ENCODE measurements around the gene PTPRR.

Gene PTPRR

DNA sequence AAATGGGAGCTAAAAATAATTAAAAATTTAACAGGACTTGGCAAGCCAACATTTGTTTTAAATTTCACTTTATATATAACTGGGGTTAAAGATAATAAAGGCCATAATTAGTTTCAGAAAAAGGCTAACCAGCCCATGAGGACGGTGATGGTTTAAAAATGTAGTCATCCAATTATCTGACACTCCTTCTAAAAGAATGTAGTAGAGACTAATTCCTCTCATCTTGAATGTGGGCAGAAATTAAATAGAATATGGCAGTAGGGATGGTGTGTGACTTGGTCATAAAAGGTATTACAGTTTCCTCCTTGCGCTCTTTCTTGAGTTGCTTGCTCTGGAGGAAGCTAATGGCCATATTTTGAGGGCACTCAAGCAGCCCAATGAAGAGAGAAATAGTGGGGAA is 234.2 kb downstream of the PTPRR start:
- DNase-seq: no peak

DNA sequence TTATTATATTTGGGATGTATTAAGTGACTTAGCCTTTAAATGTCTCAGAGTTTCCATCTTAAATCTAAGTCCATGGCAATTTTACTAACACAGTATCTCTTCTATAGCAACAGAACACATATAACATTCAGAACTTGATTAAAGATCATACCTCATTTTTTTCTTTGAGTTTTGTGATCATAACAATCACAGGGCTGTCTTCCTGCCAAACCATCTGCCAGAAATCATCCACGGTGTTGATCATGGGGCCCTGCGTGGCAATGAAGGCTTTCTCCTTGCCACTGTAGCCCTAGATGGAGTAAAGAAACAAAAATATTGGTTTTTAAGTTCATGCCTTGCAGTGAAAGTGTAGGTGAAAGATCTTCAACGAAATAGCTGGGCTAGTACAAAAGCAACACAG is 236.6 kb downstream of the PTPRR start:
- no peak for DNase-seq

DNA sequence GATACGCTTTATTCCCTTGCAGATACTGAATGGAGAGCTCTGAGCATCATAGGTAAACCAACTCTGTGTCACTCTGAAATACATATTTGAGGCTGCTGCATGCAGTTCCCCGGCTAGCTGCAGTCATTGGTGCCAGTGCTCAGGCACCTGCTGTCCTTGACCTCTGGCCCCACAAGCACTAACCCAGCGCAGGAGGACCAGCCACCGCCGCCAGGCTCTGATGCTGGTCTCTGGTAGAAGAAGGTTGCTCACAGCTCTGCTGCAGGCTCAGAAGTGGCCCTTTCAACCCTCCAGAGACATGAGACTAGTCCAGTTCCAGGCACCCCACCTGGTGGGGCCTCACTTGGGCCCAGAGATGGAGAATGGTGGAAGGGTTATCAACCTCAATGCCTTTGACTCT is 248.8 kb downstream of the PTPRR start:
- no peak for DNase-seq

DNA sequence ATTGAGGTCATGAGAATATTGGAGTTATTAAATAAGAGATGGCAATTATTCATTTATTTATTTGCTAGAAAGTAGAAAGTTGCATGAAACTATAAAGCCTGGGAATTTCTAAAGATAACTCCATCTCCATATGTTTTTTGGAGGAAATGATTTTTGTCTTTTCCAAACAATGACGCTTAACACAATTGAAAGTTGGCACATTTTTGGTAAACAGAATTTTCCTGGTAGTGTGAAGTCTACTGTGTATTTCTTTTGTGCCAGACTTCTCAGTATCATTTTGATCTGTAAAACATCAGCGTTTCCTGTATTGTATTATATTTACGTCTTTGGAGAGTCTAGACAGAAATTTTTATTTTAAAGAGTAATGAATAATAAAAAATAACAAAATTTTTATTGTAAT is 249.6 kb downstream of the PTPRR start:
- DNase-seq: no peak

DNA sequence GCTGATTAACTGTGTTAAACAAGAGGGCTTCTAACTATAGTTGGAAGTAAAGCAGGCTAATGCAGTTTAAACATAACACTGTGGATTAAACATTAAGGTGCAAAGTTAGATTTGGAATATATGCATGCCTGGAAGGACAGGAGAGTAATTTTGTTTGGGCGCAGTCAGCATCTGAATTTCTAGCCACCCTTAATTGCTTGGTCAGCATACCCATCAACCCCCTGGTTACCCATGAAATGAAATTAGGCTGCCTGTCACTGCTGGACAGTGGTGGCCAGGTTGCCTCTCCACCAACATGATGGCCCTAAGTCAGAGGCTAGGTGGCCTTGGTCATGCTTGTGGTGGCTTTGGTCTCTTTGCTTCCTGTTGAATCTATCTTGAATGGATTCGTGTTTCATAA is 253.3 kb downstream of the PTPRR start:
- DNase-seq: no peak

DNA sequence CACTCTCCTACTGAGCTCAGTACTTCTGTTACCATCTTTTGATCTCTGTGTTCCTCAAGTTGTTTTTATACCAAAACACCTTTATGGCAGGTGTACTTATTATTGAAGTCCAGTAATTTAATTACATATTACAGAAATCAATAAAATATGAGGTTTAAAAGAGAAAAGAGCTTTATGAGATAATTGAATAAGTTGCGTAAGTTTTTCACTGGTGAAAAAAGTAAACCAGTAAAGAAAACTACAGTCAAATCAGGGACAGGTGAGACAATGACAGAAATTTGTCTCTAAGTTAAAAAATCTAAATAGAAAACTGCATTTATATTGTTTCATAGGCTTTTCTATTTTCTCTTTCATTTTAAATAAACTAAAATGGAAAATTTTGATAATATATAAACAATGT is 254.2 kb downstream of the PTPRR start:
- DNase-seq: no peak

DNA sequence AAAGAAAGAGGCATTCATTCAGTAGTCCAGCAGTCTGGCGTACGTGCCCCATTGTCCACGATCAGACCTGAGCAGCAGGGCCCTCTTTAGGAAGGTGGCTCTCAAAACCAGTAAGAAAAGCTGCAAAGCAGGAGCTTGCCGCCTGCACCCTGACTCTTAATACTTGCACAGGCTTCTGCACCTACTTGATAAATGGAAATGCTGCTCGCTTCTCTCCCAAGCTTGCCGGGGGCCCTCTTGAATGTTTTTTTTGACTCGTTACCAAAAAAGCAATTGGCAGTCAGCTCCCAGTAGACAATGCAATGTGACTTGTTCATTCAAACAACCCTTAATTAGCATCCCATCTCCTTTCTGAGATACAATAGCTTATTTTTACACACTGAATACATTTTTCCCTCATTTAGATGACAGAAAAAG is 256.1 kb downstream of the PTPRR start:
- no peak for DNase-seq

DNA sequence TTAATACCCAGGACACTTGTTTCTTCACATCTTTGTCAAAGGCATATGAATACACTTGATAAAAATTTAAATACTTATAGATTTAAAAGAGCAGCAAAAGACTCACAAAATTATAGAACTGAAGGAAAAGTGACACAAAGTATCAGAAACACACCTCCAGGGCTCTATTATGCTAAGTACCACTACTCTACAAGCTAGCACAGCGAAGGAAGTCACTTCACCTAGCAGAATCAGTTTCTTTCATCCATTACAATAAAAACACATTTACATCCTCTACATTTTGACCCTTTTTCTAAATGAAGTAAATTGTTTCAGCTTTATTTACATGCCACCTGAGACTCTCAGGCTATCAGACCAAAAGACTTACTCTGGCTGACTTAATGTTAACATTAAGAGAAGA is 256.7 kb downstream of the PTPRR start:
- DNase-seq: no peak

DNA sequence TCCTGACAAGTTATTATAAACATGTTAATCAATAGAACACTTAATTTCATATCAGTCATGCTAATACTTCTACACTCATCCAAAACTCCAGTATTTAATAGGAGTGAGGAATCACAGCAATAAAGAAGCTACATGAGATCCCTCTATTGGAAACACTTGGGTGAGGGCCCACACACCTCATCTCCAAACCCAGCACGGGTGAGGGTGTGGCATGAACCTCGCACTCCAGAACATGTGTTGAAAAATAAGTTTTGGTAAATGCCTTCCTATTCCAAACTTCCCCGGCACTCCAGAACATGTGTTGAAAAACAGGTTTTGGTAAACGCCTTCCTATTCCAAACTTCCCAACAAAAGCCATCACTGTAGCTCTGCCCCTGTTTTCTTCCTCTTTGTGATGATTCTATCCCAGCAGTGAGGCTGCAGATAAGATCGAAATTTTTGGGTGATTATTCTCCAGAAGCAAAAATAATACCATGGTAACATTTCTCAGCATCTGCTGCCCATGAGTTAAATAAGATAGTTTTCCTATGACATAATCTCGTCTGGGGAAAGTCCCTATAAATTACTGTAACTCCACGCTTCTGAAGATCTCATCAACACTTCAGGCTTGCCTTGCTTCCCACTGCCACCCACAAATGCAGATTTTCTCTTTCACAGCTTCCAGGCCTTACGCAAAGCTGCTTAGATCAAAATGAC is 258.9 kb downstream of the PTPRR start:
- DNase-seq: no peak

DNA sequence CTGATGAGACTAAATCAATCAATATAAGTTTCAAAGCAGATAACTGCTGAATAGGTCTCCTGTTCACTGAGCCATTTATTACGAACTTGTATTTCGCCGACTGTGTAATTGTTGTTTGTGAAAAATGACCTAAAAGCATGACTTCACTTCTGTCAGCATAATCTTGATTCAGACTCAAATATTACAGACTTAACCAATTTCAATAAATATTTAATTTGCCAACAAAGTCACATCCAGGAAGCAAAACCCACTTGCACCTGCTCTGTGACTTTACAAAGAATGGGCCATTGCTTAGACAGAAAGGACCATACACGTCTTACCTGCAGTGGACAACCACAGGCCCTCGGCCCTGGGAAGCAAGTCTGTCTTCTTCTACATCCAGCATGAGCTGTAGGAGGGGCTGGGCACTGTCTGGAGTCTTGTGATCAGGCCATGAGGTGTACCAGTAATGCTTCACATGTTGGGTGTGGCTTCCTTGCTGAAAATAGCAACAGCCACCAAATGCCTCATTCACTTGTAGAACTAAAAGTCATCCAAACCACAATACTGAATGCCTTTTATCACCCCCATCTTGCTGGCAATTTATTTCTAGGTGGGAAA is 259.8 kb downstream of the PTPRR start:
- no peak for DNase-seq

DNA sequence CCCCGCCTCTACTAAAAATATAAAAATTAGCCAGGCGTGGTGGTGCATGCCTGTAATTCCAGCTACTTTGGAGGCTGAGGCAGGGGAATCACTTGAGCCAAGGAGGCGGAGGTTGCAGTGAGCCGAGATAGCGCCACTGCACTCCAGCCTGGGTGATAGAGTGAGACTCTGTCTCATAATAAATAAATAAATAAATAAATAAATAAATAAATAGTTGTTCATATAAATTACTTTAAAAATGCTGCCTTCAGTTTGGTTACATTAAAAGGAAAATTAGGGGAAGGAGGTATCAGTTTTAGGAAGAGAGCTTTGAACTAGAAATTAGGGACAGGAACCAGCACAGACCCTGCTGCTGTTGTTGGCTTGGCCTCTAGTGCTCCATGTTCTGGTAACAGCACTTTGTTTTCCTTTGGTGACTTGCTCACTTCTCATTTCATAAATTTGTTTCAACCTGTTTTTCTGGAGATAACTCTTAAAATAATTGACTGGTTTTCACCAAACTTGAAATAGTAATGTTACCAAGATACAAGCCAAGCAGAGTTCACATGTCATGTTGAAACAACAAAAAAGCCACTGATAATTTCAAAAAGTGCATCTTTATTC is 260.4 kb downstream of the PTPRR start:
- no peak for DNase-seq

DNA sequence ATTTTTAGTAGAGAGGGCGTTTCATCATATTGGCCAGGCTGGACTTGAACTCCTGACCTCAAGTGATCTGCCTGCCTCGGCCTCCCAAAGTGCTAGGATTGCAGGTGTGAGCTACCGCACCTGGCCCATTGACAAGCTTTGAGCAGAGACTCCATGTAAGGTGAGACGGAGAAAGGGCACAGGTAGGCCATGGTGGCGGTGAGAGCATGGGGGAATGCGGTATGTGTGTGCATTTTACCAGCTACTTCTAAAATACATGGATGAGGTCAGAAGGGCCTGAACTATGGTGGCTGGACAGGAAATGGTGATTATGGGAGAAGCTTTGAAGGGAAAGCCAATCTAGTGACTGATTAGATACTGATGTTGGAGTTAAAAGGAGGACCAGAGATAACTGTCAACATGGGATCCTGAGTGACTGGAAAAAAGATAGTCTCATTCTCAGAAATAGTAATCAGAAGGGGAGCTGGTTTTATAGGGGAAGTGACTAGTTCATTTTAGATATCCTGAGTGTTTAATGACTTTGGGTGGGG is 261.4 kb downstream of the PTPRR start:
- DNase-seq: no peak

DNA sequence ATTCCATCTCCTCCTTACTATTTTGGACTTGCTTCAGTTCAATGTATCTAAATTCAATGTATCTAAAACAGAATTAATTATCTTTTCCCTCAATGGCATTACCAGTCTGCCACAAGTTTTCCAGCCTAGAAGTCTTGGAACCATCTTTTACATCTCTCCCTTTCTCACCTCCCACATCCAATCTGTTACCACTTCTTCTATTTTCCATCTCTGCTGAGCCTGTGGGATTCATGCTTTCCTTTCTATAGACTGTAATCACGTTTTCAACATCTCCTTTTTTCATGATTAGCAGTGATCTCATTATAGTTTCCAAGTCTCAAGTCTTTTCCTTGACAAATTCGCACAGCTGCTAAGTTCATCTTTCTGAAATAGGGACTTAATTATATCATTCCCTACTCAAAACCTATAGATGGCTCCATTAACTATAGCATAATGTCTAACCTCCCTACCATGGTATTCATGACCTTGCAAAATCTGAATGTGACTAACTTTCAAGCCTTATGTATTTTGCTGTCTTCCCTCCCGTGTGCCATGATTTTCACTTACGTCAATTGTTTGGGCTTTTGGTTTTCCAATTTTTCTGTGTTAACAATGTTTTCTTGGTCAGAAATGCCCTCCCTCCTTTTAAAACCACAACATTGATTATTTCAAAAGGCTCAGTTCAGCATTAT is 262.8 kb downstream of the PTPRR start:
- no peak for DNase-seq

DNA sequence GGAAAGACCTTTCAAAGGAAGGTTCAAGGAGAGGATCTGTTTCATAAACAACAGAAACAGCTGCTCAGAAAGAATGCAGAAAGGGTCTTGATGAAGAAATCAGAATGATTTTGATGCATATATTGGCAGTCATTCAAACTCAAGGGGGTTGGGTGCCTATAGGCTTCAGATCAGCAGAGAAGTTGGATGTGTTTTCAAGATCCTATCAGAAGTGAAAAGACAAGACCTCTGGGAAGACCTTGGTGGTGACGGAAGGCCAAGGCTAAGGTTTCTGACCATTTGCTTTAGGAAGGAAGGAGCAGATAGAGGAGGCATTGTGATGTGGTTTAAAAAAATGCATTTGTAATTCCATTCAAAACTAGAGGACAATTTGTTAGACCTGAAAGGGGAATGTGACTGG is 268.1 kb downstream of the PTPRR start:
- DNase-seq: no peak

DNA sequence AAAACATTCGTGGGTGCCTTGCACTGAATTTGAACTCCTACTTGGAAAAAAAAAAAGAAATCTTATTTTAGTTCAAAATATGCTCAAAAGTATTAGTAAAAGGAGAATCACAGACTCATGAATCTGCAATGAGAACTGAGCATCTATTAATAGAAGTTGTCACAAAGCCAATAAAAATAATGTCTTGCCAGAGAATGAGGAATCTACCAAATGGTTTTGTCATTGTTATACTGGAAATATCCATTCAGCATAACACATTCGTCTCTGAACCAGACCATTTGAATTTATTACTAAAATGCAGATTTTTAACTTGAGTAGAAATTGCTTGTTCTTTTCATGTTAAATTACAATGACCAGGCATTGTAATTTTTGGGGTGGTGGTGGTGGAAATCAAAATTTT is 271.7 kb downstream of the PTPRR start:
- DNase-seq: no peak

DNA sequence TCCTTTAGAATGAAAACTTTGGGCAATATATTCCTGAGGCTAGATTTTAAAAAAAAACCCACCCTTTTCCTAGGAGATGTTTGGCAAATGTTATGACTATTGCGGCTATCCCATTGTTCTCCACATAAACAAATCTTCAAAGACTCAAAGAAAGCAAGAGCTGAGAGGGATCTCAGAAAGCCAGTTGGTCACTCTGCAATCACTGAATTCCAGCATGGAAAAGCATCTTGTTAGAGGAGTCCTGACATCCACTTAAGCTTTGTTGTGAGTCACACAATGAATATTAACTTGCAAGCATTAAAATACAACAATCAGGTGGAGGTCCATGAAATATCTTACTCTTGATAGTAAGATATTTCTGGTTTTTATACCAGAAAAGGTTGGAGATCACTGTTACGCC is 272.3 kb downstream of the PTPRR start:
- no peak for DNase-seq

DNA sequence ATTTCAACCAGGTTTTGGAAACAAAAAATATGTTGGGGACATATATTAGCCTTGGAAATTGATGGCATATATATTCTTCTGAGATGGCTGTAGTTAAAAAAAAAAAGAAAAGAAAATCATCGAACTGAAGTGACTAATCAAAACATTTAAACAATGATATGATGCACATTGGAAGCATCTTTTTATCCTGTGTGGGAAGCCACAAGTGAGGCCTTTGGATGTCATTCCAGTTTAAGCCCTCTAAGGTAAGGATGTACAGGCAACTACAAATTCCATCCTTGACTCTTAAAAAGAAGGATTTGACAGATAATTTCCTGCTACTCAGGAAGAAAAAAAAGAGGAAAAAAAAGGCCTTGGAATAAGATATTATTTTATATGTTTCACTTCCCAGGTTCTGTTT is 273.7 kb downstream of the PTPRR start:
- no peak for DNase-seq

DNA sequence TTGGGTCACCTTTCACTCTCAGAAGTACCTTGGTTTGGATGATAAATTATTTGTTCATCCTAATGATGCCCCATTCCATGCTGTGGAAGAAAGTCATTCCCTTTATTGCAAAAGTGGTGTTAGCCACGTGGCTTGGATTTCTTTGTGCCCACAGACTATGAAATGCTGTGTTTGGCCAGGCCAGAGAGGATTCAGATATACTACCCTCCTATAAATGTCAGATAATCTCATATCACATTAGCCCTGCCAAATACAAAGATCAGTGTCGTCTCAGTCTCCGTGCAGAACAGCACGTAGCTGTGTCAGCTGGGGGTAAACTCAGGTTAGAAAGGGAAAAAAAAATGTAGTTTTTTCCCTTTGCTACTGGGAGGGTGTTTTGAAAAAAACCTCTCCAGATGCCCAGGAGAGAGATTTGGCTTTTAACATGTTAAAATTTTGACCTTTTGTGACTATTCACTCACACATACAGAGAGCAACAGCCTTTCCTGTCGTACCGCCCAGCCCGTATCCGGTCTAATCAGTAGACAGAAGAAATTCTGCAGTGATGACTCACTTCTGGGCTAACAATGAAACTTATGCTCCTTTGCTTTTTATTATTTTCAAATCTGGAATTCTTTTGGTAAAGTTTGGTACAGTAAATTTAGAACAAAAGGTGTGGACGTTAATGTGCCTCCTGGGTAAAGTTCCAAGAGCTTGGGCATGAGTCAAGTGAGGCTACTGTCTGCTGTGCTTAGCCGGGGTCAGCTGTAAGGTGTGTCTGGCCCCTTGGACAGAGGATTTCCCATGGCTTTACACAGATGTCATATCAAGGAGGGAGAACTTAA is 274.8 kb downstream of the PTPRR start:
- DNase-seq: no peak

DNA sequence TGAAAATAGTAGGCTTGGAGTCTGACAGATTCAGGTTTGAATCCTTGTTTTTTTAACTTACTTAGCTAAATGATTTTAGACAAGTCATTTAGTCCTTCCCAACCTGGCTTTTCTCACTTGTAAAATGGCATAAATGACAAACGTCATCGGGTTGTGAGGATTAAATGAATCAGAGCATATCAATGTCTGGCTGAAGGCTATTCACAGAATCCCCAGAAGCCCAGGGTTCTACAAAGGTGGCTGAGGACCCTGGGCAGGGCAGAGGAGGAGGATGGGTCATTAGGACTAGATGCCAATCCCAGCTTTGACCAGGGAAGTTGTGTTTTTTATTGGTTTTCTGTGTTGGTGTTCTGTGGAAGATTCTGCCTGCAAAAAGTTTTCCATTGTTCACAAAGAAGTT is 275.7 kb downstream of the PTPRR start:
- DNase-seq: no peak

DNA sequence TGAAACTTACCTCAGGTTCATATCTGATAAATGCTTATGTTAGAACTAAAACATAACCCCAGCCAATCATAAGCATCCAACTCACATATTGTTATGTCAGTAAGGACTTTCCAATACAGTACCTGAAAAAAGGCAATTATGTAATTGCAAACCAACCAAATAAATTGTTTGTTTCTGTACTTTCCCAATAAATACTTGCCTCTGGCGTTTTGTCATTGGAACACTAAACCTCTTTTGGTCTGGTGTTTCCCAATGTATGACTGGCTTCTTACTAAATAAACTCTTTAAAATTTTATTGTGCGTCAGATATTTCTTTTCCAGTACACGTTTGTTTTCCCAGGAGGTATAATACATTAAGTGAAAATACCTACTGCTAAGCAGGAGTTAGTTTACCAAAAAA is 276.6 kb downstream of the PTPRR start:
- DNase-seq: no peak

DNA sequence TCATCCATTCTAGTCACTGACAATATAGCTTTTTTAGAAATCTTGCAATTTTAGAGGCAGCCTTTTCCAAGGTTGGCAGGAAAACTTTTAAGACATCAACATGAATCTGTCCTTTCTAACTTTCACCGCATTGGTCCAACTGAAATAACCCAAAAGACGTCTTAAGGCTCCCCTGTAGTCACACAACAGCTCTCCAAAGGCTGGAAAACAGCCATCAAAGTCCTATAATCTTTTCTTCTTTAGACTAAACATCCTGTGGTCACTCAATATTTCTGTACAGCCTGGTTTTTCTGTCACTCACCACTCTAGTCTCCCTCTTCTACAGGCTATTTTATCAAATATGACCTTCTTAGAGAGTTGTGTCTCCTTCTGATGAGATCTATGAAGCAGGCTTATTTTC is 278.8 kb downstream of the PTPRR start:
- DNase-seq: no peak

DNA sequence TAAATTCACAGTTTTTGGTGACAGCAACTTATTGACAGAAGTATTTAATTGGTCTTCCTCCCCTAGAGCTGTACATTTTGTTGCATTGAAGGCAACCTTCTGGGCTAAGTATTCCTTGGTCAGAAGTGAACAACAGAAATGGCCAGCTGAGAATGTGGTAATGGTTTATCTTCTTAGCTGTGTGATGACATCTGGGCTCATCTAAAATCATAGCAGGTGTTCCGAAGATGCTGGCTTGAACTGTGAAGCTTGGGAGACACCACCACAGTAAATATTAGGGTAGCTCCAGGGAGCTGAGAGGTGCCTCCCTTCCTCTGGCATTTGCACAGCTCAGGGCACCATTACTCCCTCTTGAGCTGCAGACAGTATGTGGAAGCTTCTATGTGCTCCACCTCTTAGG is 279.6 kb downstream of the PTPRR start:
- DNase-seq: no peak

DNA sequence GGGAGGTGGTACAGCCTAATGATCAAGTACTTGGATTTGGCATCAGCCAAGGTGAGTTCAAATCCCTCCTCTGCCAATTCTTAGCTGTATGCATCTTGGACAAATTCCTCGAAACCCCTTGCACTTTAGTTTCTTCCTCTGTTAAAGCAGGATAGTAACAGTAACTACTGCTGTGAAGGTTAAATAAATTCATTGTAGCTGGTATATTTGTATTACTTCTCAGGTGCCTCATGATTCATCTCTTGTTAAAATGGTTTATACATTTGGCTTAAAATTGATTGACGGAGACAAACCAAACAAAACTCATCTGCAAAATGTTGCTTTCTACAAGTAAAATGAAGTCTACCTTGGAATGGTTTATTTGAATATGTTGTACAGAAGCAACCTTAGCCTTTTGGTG is 281.0 kb downstream of the PTPRR start:
- no peak for DNase-seq
